ACHN (cell line): Measurements from ENCODE around the gene MBP.

Experiments used
- DNase-seq: peaks from one replicate; pipeline ENCODE4 v3.0.0-alpha.2; 2015
- in situ Hi-C: cut with HindIII; loops from 2 replicates; pipeline ENCODE4 v1.10.0; 2017; ENCODE audit warnings: low sequenced_read_pairs, low pct_ligation_motif_present, low pct_unique_long_range_greater_than_20kb

The MBP gene

GRCh38 chr18:77108001-77108692, 24.4 kb downstream of the MBP start:
- no peak for DNase-seq
- in situ Hi-C loops: no loop called here

DNA sequence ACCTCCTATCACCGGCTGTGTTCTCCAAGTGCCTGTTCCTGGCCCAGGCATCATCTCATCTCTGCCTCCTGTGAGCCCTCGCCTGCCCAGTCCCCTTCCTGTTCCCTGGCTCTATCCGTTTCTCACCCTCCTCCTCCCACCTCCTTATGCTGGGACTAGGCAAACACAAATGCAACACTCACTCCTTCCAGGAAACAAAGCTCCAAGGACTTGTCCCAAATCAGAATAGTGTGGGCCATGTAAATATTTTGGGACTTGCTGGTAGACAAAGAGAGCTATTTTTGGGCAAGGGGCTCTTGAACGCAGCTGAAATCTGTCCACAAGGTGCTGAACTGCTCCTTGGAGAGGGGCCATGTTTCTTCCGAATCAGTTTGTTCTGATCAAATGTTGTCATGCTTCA, 25.3 kb downstream of the MBP start:
- in situ Hi-C loops: no loop called here
- no peak for DNase-seq

DNA sequence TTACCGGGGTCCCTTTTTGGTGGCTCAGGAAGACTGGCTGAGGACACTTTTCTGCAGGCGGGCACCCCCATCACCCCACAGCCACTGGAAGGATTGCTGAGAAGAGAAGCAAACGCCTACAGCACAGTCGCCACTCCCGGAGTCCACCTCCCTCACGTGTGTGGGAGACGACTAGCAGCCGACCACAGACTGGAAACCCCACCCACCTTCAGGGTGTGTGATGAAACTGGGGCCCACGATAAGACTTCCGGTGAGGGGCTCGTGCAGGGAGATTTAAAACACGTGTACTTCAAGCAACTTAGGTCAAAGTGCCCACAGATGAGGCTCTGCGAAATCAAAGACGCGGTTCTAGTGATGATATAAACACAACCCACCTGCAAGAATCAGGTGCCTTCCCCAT, 26.3 kb downstream of the MBP start:
- in situ Hi-C loops: no loop called here
- no peak for DNase-seq

GRCh38 chr18:77105680-77106079, 26.9 kb downstream of the MBP start:
- in situ Hi-C loops: no loop called here
- no peak for DNase-seq

DNA sequence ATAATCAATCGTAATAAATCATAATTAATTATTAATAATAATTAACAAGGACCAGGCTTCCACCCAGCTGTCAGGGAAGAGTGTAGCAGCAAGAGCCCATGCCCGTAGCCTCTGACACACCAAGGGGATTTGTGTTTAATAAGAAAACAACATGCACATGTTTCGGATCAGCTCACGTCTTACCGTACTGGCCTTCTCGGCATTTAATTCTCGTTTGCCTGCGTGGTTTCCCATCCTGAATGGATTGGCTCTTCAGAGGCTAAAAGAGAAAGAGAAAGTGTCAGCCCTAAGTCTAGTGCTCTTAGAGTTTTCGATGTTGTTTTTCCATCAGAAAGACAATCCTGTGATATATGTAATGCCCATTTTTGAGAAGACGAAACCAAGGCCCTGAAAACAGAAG, 27.6 kb downstream of the MBP start:
- in situ Hi-C loops: no loop called here
- no peak for DNase-seq

DNA sequence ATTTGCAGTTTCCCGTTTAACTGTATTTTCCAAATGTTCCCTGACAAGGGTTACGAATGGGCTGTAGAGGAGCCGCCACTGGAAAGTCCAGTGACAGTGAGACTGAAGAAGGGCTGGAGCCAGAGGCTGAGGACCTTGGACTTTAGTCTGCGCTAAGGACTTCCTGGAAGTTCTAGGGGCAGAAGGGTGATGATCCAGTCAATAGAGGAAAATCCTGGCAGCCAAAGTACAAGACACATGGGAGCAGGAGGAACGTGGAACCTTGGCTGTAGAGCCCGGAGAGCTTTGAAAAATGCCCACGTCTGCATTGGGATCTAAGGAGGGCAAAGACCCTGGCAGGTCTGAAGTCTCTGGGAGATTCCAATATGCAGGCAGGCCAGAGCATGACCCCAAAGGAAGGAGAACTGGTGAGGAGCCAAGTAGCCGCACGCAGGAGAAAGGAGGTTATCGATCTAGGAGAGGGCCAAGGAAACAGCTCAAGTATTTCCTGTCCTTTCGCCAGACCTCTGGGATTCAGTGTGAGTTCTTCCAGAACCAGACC, 28.5 kb downstream of the MBP start:
- in situ Hi-C loops: no loop called here

GRCh38 chr18:77103187-77103850, 29.3 kb downstream of the MBP start:
- DNase-seq: no peak
- in situ Hi-C loops: no loop called here

More for the DNA sequence above, 28.5 kb downstream of the MBP start:
- DNase-seq: no peak

GRCh38 chr18:77102259-77103040, 30.1 kb downstream of the MBP start:
- in situ Hi-C loops: no loop called here
- peak; percentile 42 for DNase-seq

- peak; percentile 94 for DNase-seq
- in situ Hi-C loops: no loop called here
Measured at GRCh38 chr18:77101410-77102258, 30.9 kb downstream of the MBP start.

DNA sequence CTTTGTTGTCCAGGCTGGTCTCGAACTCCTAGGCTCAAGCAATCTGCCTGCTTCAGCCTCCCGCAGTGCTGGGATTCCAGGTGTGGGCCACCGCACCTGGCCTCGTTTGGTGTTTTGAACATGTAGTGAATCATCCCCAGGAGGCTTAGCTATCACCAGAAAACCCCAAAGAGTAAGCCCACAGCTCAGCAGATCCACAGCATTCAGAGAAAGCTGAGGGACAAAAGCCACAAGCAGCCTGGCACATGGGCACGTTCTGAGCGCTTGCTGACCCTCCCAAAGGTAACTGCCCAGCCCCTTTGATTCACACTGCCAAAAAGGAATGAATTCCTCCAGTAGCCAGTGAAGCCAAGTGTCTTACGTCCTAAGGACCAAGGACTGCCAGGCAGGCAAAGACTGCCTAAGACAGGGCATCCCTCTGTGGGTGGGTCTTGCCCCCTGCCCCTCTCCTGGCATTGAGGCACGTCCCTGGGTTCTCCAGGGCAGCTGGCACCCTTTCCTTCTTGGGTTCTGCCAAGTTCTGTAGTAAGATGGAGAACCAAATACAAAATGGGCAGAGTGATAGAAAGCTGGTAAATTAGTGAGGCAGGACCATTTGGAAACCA, 31.7 kb downstream of the MBP start:
- in situ Hi-C loops: no loop called here
- DNase-seq: peak; percentile 22

DNA sequence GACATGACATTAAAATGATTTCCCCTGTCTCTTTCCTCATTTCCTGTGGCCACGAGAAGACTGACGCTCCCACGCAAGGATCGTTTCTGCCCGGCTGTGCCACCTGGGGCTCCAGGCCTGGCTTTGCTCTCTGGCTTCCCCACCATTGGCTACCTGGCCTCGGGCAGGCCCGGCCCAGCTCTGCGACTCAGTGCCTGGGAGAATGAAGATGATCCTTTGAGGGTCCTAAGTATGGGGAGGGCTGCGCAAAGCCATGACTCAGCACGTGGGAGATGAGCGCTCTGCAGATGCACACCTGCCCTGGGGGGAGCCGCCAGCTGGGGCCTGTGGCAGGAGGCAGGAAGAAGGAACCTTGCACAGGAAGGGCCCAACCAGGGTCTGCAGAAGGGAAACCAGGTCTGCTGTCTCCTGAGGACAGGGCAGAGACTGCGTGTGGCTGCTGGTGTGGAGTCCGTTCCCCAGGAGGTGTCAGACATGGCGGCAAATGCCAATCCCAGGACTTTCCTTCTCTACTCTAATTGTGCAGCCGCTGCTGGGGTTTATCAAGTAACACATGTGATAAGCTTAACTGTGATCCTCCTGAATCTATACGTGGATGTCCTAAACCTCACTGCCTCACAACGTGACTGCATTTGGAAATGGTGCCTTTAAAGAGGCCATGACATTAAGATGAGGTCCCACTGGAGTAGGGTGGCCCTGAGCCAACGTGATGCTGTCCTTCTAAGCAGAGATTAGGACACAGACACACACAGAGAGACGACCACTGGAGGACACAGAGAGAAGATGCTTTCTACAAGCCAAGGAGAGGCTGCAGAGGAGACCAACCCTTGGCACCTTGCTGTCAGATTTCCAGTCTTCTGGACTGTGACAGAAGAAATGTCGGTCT, 32.9 kb downstream of the MBP start:
- no peak for DNase-seq
- in situ Hi-C loops: no loop called here

DNA sequence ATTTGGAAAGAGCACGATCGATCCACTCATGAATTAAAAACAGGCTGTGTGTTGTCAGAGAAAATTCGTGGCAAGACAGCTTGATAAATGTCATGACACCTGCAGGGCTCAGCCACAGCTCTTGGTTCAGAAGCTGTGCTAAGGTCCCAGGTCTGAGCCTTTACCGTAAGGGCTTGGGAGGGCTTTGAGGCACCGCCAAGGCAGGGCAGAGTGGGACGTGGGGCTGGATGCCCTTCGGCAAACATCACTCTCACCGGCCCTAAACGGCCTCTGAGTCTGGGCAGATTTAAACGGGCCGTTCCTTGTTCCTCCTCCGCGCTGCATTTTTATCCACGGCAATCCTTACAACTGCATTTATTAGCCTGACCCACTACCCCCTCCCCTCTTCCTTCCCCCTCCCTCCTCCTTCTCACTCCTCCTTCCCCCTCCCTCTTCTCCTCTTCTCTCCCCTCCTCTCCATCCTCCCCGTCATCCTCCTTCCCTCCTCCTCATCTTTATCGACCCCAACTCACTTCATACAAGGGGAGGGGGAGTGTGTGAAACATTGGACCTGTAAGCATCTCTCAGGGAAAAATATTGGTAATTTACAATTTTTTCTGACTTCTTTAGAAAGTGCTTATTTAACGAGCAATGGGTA, 33.9 kb downstream of the MBP start:
- in situ Hi-C loops: no loop called here
- no peak for DNase-seq

DNA sequence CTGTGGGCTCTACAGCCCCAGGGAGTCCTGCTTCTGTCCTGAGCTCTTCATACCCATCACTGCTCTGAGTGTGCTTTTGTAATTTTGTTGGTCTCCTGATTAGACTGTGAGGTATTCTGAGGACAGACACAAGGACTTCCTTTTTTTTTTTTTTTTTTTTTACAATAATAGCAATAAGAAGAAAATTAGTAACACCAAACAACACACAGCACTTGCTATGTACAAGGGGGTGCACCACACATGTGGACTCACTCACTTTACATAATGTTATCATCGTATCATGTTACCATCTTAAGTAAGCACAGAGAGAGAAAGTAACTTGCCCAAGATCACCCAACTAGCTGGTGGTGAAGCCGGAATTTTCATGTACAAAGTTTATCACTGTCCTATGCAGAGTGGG, 34.6 kb downstream of the MBP start:
- in situ Hi-C loops: no loop called here

GRCh38 chr18:77096936-77097886, 35.4 kb downstream of the MBP start:
- DNase-seq: no peak
- in situ Hi-C loops: no loop called here

More for the DNA sequence above, 34.6 kb downstream of the MBP start:
- DNase-seq: no peak

- no peak for DNase-seq
- in situ Hi-C loops: no loop called here
Measured at GRCh38 chr18:77095391-77096371, 36.9 kb downstream of the MBP start.
